ENCODE results near the gene PLCB1. TPM values are rescaled to one million over a fixed set of nuclear protein-coding genes. Genes with fewer than 3 reads are reported as not detected.

The PLCB1 gene
- total and polyA plus RNA-seq, 10 of the 15 experiments (the other 5 are each of a cell fraction or from before 2014, with no cell fraction given), result 0.05 to 5.3 (median 0.17) TPM; not detected in 1

GRCh38 chr20:8735014-8735413, 602.9 kb downstream of the PLCB1 start:
- H3K79me2 ChIP-seq (ENCODE audit: control insufficient read depth, insufficient read depth, low read length), result no peaks in the 10 kb centered on the region
- no peaks in the 10 kb centered on the region; the same call in 2 of the 3 replicates for H3K9me3 ChIP-seq (replicated peaks; ENCODE audit: control insufficient read depth, insufficient read depth, low read length)
- H3K9ac ChIP-seq (ENCODE audit: control insufficient read depth, insufficient read depth, low read length), result no peak overlapping the region
- ATAC-seq (no peak), FAIRE-seq (no peak), DNase-seq (ENCODE audit: low read depth, low spot score) (no peak)
- WGBS (ENCODE audit: insufficient coverage, insufficient replicate concordance, low lambda C conversion rate, missing lambda C conversion rate), result 17% methylated on average over 3 of the region's 3 CpGs
- SMC1A ChIA-PET (ENCODE audit: uncharacterized antibody, unreplicated experiment), result interaction anchor here (1.0 to 1.4 kb wide), 3 partner anchors 13 to 860 kb away, joined by 3 to 9 read pairs (median 4); no protein-coding TSS in a partner anchor
- POLR2A ChIA-PET, result interaction anchor here (1.0 kb wide), 1 partner anchor 21 kb away, joined by 3 read pairs; no protein-coding TSS in a partner anchor
- RAD21 ChIA-PET (ENCODE audit: unreplicated experiment), result interaction anchor here (1.0 kb wide), 1 partner anchor 13 kb away, joined by 3 read pairs; no protein-coding TSS in a partner anchor
- H3K4me1 ChIP-seq (ENCODE audit: control insufficient read depth, insufficient read depth, low read length), result no peaks in the 10 kb centered on the region
- no peaks in the 10 kb centered on the region for H3K36me3 ChIP-seq (ENCODE audit: control insufficient read depth in 2 of 2, insufficient read depth in 2 of 2, low read length in 1 of 2)
- in situ Hi-C loops (cut with MboI) (no loop called here), intact Hi-C loops (cut with micrococcal nuclease; ENCODE audit: unreplicated experiment) (no loop called here)
- CTCF ChIA-PET, result interaction anchor here (0.7 to 2.5 kb wide), 6 partner anchors 14 to 692 kb away, joined by 3 to 21 read pairs (median 4); no protein-coding TSS in a partner anchor
- H3K4me2 ChIP-seq (ENCODE audit: control insufficient read depth, insufficient read depth), result no peak overlapping the region
- no peak overlapping the region for H2AFZ ChIP-seq (ENCODE audit: control insufficient read depth, low read depth, low read length)
- BruUV-seq (replicated peaks), result no TSS peak
- H3K27me3 ChIP-seq (replicated peaks in 1 of 2; ENCODE audit: control insufficient read depth in 2 of 2, insufficient read depth in 2 of 2, low read length in 1 of 2), result no peaks in the 10 kb centered on the region
- H3K27ac ChIP-seq (ENCODE audit: control insufficient read depth, insufficient read depth), result no peak overlapping the region
- no peak overlapping the region for H3K4me3 ChIP-seq
- H4K20me1 ChIP-seq (ENCODE audit: control insufficient read depth, insufficient read depth), result no peaks in the 10 kb centered on the region
- no peak for TF ChIP-seq STAT3 (IDR thresholded peaks at IDR 0.05; ENCODE audit: low read depth, low read length)
- TF ChIP-seq ZZZ3 (IDR thresholded peaks at IDR 0.05; ENCODE audit: control insufficient read depth, insufficient read length, low read depth), result no peak
- TF ChIP-seq SMC3 (IDR thresholded peaks at IDR 0.05; ENCODE audit: borderline replicate concordance, low read length), result no peak
- TF ChIP-seq WRNIP1 (IDR thresholded peaks at IDR 0.05; ENCODE audit: borderline replicate concordance, low read depth, low read length), result no peak
- TF ChIP-seq TBL1XR1 (IDR thresholded peaks at IDR 0.05; ENCODE audit: low read depth, low read length), result no peak
- no peak for TF ChIP-seq ZSCAN29 (IDR thresholded peaks at IDR 0.05)
- no peak for TF ChIP-seq JUNB (IDR thresholded peaks at IDR 0.05)
- no peak for TF ChIP-seq ZBTB4 (CRISPR knock-in tag; IDR thresholded peaks at IDR 0.05)
- no peak for TF ChIP-seq PKNOX1 (IDR thresholded peaks at IDR 0.05)
- no peak for TF ChIP-seq CHD4 (IDR thresholded peaks at IDR 0.05)
- no peak for TF ChIP-seq NFYA (IDR thresholded peaks at IDR 0.05; ENCODE audit: borderline replicate concordance, low read depth, low read length)
- TF ChIP-seq RELA (IDR thresholded peaks at IDR 0.05; ENCODE audit: borderline replicate concordance, partially characterized antibody), result no peak
- no peak for TF ChIP-seq CBX3 (IDR thresholded peaks at IDR 0.05; ENCODE audit: borderline replicate concordance, low read depth)
- no peak for TF ChIP-seq LARP7 (IDR thresholded peaks at IDR 0.05)
- TF ChIP-seq PBX3 (IDR thresholded peaks at IDR 0.05; ENCODE audit: insufficient replicate concordance, low read depth, low read length), result no peak
- no peak for TF ChIP-seq POU2F2 (IDR thresholded peaks at IDR 0.05; ENCODE audit: borderline replicate concordance, low read depth, low read length)
- no peak for TF ChIP-seq EED (IDR thresholded peaks at IDR 0.05; ENCODE audit: low read depth)
- no peak for TF ChIP-seq TCF7 (IDR thresholded peaks at IDR 0.05; ENCODE audit: borderline replicate concordance)
- TF ChIP-seq SPI1 (IDR thresholded peaks at IDR 0.05; ENCODE audit: borderline replicate concordance, insufficient read depth, low read depth, low read length), result no peak
